Activated B cell treated with CpG ODN at 0.5 μM for 24 hours (primary cell): ENCODE measurements around the gene OCA2. TPM values are rescaled to one million over a fixed set of nuclear protein-coding genes. Genes with fewer than 3 reads are reported as not detected.

Source experiments
- ATAC-seq: fragments of 200-7000 bp; cut with Tn5 transposase; one replicate; pipeline ENCODE4 v1.10.0; 2021; ENCODE audit warnings: low read depth, mild to moderate bottlenecking, moderate library complexity
- CTCF ChIA-PET: fragments of 350-600 bp; sonication (Branson Sonifier 250); formaldehyde crosslinking; loops from one replicate; lab custom pipeline; 2021; ENCODE audit warnings: antibody characterized with exemption; lab: Charles Lee
- POLR2A ChIA-PET: fragments of 350-600 bp; sonication (Branson Sonifier 250); formaldehyde crosslinking; loops from one replicate; lab custom pipeline; 2021; ENCODE audit warnings: antibody characterized with exemption; lab: Charles Lee
- DNase-seq: peaks from one replicate; pipeline ENCODE4 v3.0.0; 2022
- H3K27ac Mint-ChIP-seq: one replicate; pipeline ENCODE4 v1.8.0; 2020; ENCODE audit warnings: mixed read lengths
- H3K27me3 Mint-ChIP-seq: one replicate; pipeline ENCODE4 v1.8.0; 2021; ENCODE audit warnings: mixed read lengths
- H3K36me3 Mint-ChIP-seq: one replicate; pipeline ENCODE4 v1.8.0; 2021; ENCODE audit warnings: low read depth, mixed read lengths
- H3K4me1 Mint-ChIP-seq: one replicate; pipeline ENCODE4 v1.8.0; 2021; ENCODE audit warnings: mixed read lengths
- H3K4me3 Mint-ChIP-seq: one replicate; pipeline ENCODE4 v1.8.0; 2020; ENCODE audit warnings: mild to moderate bottlenecking, mixed read lengths
- H3K9me3 Mint-ChIP-seq: one replicate; pipeline ENCODE4 v1.8.0; 2020; ENCODE audit warnings: mixed read lengths
- CTCF ChIP-seq: fragments of 200-600 bp; IDR thresholded peaks from one replicate; pipeline ENCODE4 v1.8.0; 2022; ENCODE audit warnings: antibody characterized with exemption, mild to moderate bottlenecking
- intact Hi-C: fragments of 100-400 bp; cut with micrococcal nuclease; formaldehyde crosslinking; loops from one replicate; pipeline ENCODE4 v1.15.1; 2024
- total RNA-seq: library from RNA; stranded (reverse); gene quantifications from 2 replicates; pipeline ENCODE4 v1.2.3, GENCODE V29; 2022

Gene OCA2
- total RNA-seq, 1 donor from 2014 or later, result not detected

- Mint-ChIP-seq H3K27ac (no peak overlapping the region), H3K4me3 (no peak overlapping the region), H3K9me3 (peaks cover 11% of the 10 kb centered on the region), H3K4me1 (no peaks in the 10 kb centered on the region), H3K27me3 (no peaks in the 10 kb centered on the region), H3K36me3 (no peaks in the 10 kb centered on the region)
- ATAC-seq (no peak), DNase-seq (no peak)
- no peak for TF ChIP-seq CTCF
- CTCF ChIA-PET, result no interaction called here
- POLR2A ChIA-PET, result no interaction called here
- intact Hi-C loops, result no loop called here
Observed at GRCh38 chr15:27884726-27885125, 214.4 kb downstream of the OCA2 start.

GRCh38 chr15:27878841-27879240, 220.3 kb downstream of the OCA2 start:
- Mint-ChIP-seq H3K27ac (no peak overlapping the region), H3K4me3 (no peak overlapping the region), H3K27me3 (no peaks in the 10 kb centered on the region), H3K4me1 (no peaks in the 10 kb centered on the region), H3K36me3 (no peaks in the 10 kb centered on the region), H3K9me3 (no peaks in the 10 kb centered on the region)
- DNase-seq, result no peak
- no peak for ATAC-seq
- intact Hi-C loops, result no loop called here
- TF ChIP-seq CTCF, result no peak
- ChIA-PET CTCF (no interaction called here), POLR2A (no interaction called here)

GRCh38 chr15:27873828-27874227, 225.3 kb downstream of the OCA2 start:
- no peak for ATAC-seq
- H3K9me3 Mint-ChIP-seq, result no peaks in the 10 kb centered on the region
- no peaks in the 10 kb centered on the region for H3K4me1 Mint-ChIP-seq
- no peak overlapping the region for H3K4me3 Mint-ChIP-seq
- no peaks in the 10 kb centered on the region for H3K27me3 Mint-ChIP-seq
- ChIA-PET CTCF (no interaction called here), POLR2A (no interaction called here)
- no peak overlapping the region for H3K27ac Mint-ChIP-seq
- no peaks in the 10 kb centered on the region for H3K36me3 Mint-ChIP-seq
- intact Hi-C loops, result no loop called here
- DNase-seq, result no peak
- no peak for TF ChIP-seq CTCF

- DNase-seq, result no peak
- ChIA-PET POLR2A (no interaction called here), CTCF (no interaction called here)
- Mint-ChIP-seq H3K4me1 (no peaks in the 10 kb centered on the region), H3K27me3 (no peaks in the 10 kb centered on the region), H3K4me3 (no peak overlapping the region), H3K36me3 (no peaks in the 10 kb centered on the region), H3K27ac (no peak overlapping the region), H3K9me3 (no peaks in the 10 kb centered on the region)
- intact Hi-C loops, result no loop called here
- ATAC-seq, result no peak
- TF ChIP-seq CTCF, result no peak
Observed at GRCh38 chr15:27873039-27873438, 226.1 kb downstream of the OCA2 start.

- intact Hi-C loops, result no loop called here
- Mint-ChIP-seq H3K27ac (no peak overlapping the region), H3K9me3 (no peaks in the 10 kb centered on the region), H3K4me3 (no peak overlapping the region), H3K4me1 (no peaks in the 10 kb centered on the region), H3K27me3 (no peaks in the 10 kb centered on the region), H3K36me3 (no peaks in the 10 kb centered on the region)
- no peak for ATAC-seq
- DNase-seq, result no peak
- ChIA-PET POLR2A (no interaction called here), CTCF (no interaction called here)
- TF ChIP-seq CTCF, result no peak
Observed at GRCh38 chr15:27872355-27872754, 226.8 kb downstream of the OCA2 start.
